ENCODE measurements around the gene GSTA2.
"Not testable (repeated sequence)": the region's sequence is repeated elsewhere in the genome, so short reads cannot be mapped to it uniquely, and the experiment has no call there.

GSTA2 gene

DNA sequence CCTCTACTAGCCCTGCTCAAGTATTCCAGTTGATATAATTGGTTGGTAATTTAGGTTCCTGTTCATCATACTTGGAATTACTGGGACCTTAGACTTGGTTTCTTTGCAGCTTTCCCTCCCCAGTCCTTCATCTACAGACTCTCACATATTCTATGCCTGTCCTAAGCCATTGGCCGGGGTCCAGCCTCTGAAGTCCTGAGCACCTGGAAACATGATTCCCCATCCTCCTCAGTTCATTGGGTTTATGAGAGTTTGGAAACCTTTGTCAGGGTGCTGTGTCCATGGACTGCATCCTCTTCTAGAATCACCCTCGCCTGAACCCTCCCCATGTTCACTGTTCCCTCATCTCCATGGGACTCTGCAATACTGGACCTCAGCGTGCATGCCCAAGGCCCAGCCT is 8.8 kb downstream of the GSTA2 start:
- Mint-ChIP-seq H3K27ac (no peak overlapping the region), H3K27me3 (ENCODE audit: low read depth) (no peaks in the 10 kb centered on the region), H3K9me3 (peaks cover 11% of the 10 kb centered on the region), H3K36me3 (ENCODE audit: low read depth) (no peaks in the 10 kb centered on the region), H3K4me3 (no peak overlapping the region), H3K4me1 (peaks cover 7% of the 10 kb centered on the region)
- TF ChIP-seq, protein P1, sequence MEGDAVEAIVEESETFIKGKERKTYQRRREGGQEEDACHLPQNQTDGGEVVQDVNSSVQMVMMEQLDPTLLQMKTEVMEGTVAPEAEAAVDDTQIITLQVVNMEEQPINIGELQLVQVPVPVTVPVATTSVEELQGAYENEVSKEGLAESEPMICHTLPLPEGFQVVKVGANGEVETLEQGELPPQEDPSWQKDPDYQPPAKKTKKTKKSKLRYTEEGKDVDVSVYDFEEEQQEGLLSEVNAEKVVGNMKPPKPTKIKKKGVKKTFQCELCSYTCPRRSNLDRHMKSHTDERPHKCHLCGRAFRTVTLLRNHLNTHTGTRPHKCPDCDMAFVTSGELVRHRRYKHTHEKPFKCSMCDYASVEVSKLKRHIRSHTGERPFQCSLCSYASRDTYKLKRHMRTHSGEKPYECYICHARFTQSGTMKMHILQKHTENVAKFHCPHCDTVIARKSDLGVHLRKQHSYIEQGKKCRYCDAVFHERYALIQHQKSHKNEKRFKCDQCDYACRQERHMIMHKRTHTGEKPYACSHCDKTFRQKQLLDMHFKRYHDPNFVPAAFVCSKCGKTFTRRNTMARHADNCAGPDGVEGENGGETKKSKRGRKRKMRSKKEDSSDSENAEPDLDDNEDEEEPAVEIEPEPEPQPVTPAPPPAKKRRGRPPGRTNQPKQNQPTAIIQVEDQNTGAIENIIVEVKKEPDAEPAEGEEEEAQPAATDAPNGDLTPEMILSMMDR (IDR thresholded peaks at IDR 0.05; ENCODE audit: unreplicated experiment in 3 of 3) = no peak

DNA sequence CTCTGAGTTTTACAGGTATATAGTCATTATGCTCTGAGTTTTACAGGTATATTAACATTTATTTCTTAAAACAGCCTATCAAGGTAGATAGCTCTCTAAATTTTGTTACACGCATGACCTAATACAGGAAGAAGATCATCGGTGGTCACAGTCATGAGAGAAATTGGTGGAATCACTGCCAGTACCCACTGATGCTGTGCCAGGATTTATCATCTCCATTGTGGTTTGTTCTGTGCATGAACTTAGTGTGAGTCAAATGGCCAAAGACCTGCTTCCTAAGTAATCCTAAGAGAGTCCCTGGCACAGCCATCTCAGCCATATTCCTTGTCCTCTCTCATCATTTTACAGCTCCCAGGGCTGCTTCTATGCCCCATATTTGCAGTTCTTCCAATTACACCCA is 10.1 kb downstream of the GSTA2 start:
- peaks cover 11% of the 10 kb centered on the region for H3K9me3 Mint-ChIP-seq
- not testable (repeated sequence) for H3K27me3 Mint-ChIP-seq (ENCODE audit: low read depth); H3K4me3 Mint-ChIP-seq; H3K36me3 Mint-ChIP-seq (ENCODE audit: low read depth); H3K27ac Mint-ChIP-seq; H3K4me1 Mint-ChIP-seq

DNA sequence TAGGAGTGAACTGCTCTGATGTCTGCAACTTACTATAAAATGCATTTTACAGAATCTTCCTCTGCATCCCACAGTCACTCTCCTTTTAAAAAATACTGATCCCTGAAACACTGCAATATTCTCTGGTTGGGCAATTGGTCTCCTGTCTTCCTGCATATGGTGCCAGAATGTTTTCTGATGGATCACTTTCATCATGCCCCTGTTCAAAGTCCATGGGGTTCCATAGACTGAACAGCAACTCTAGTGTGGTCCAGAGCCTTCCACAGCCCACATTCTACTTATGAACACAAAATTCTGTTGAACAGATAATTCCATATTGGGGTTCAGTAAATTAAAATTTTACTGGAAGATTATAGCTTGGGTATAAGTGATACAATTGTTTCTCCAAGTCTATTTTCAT is 11.0 kb downstream of the GSTA2 start:
- H3K27ac Mint-ChIP-seq = no peak overlapping the region
- H3K4me1 Mint-ChIP-seq = peaks cover 4% of the 10 kb centered on the region
- no peaks in the 10 kb centered on the region for H3K36me3 Mint-ChIP-seq (ENCODE audit: low read depth)
- no peaks in the 10 kb centered on the region for H3K27me3 Mint-ChIP-seq (ENCODE audit: low read depth)
- no peak overlapping the region for H3K4me3 Mint-ChIP-seq
- TF ChIP-seq, protein P1 (IDR thresholded peaks at IDR 0.05; ENCODE audit: unreplicated experiment in 3 of 3) = no peak
- peaks cover 11% of the 10 kb centered on the region for H3K9me3 Mint-ChIP-seq

DNA sequence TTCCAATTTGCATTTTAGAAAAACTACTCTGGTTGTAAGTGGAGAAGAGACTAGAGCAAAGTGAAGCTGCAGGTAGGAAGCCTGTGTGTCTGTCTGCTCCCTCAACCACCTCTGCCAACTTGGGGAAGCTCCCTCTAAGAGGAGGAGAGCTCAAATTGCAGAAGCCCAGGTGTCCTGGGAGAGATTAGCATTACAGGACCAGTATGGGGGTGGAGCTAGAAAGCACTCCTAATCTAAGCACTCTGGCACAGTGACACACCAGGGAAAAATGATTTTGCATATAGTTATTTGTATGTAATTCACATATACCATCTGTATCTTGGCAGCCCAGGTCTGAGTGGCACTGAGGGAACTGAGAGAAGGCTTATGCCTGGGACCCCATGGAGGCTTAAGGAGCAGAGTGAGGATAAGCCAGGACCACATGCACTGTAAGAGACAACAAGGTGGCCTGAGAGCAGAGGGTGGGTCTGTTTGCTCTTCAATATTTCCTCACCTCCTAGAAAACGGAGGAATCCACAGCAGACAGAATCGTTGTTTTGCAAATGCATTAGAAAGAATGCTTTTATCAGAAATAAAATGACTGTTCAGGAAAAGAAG is 13.6 kb downstream of the GSTA2 start:
- H3K9me3 Mint-ChIP-seq = peaks cover 11% of the 10 kb centered on the region
- H3K4me1 Mint-ChIP-seq = peaks cover 4% of the 10 kb centered on the region
- peak overlapping the region in 2 of 3 experiments; percentile 17 to 81 for H3K27ac Mint-ChIP-seq
- no peaks in the 10 kb centered on the region for H3K36me3 Mint-ChIP-seq (ENCODE audit: low read depth)
- no peak overlapping the region for H3K4me3 Mint-ChIP-seq
- TF ChIP-seq, protein P1 (IDR thresholded peaks at IDR 0.05; ENCODE audit: unreplicated experiment in 3 of 3) = no peak
- H3K27me3 Mint-ChIP-seq (ENCODE audit: low read depth) = no peaks in the 10 kb centered on the region

DNA sequence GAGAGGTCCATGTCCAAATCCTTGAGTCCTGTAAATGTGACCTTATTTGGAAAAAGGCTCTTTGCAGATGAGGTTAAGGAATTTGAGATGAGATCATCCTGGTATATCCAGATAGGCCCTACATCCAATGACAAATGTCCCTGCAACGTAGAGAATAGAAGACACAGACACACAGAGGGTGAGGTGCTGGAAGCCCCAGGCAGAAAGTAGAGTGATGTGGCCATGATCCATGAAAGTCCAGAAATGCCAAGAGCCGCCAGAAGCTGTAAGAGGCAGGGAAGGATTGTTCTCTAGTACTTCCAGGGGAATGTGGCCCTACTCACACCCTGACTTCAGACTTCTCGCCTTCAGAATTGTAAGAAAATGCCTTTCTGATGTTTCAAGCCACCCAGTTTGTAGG is 16.0 kb downstream of the GSTA2 start:
- H3K27me3 Mint-ChIP-seq (ENCODE audit: low read depth); H3K36me3 Mint-ChIP-seq (ENCODE audit: low read depth); H3K9me3 Mint-ChIP-seq; H3K4me1 Mint-ChIP-seq; H3K4me3 Mint-ChIP-seq: not testable (repeated sequence)
- H3K27ac Mint-ChIP-seq = peak overlapping the region; percentile 51 to 81 (median 54)

DNA sequence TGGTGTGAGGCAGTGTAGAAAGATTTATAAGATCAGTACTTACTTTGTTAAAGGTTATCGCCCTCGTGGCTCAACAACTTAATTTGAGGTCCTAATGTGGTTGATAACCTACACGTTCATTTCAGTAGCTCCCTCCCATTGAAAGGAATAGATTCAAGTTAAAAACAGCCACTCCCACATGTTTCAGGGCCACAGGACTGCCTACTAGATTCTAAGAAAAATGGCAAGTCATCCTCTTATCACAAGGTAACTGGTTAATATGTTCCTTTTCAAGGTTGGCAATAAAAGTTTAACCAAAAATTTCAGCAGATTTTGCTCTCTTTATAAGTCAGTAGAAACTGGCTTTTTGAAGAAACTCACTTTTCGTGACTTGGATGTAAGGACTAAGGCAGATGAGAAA is 17.1 kb downstream of the GSTA2 start:
- no peaks in the 10 kb centered on the region for H3K27me3 Mint-ChIP-seq (ENCODE audit: low read depth)
- peaks cover 6% of the 10 kb centered on the region for H3K9me3 Mint-ChIP-seq
- H3K4me3 Mint-ChIP-seq = no peak overlapping the region
- no peaks in the 10 kb centered on the region for H3K36me3 Mint-ChIP-seq (ENCODE audit: low read depth)
- peaks cover 4% of the 10 kb centered on the region for H3K4me1 Mint-ChIP-seq
- H3K27ac Mint-ChIP-seq = no peak overlapping the region
- TF ChIP-seq, protein P1 (IDR thresholded peaks at IDR 0.05; ENCODE audit: unreplicated experiment in 3 of 3) = no peak

DNA sequence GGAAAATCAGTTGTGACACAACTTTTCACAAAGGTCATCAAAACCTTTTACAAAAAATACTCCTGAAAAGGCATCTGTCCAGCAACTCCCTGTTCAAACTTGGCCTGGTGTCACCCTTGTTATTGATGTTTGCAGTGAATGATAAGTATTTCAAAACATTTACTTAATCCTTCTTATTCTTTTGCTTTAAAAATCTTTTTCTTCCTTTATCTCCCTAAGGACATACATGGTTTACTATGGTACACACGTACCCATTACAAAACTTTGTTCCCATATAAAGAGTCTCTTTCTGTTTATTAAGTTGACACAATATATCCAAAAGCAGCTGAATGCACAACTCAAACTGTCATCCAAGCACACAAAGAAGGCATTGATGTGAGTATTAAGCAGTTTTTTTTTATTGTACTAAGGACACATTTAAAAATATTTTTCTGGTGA is 17.5 kb downstream of the GSTA2 start:
- Mint-ChIP-seq H3K4me1 (peaks cover 4% of the 10 kb centered on the region), H3K4me3 (no peak overlapping the region), H3K27me3 (ENCODE audit: low read depth) (no peaks in the 10 kb centered on the region), H3K27ac (no peak overlapping the region), H3K36me3 (ENCODE audit: low read depth) (no peaks in the 10 kb centered on the region), H3K9me3 (peaks cover 3% of the 10 kb centered on the region)
- TF ChIP-seq, protein P1 (IDR thresholded peaks at IDR 0.05; ENCODE audit: unreplicated experiment in 3 of 3) = no peak

Measured in nephron (organoid).